GM23338 (cell line): ENCODE measurements around the gene MTHFSD. TPM values are rescaled to one million over a fixed set of nuclear protein-coding genes. Genes with fewer than 3 reads are reported as not detected.

Source experiments
- ATAC-seq: fragments of 200-7000 bp; cut with Tn5 transposase; 3 replicates; pipeline ENCODE4 v1.9.1; 2020
- DNase-seq: peaks from one replicate; pipeline ENCODE4 v3.0.0-alpha.2; 2015; ENCODE audit warnings: low spot score
- H2AFZ ChIP-seq: fragments of 200-600 bp; sonication (generic); 2 replicates; pipeline ENCODE4 v1.8.0; 2016; ENCODE audit warnings: antibody characterized with exemption, mild to moderate bottlenecking, moderate library complexity
- H3F3A ChIP-seq: fragments of 200-600 bp; sonication (generic); replicated peaks from 2 replicates; pipeline ENCODE4 v1.8.0; 2017; ENCODE audit warnings: antibody characterized with exemption, mixed run types, low read depth
- H3K27ac ChIP-seq: fragments of 200-600 bp; sonication (generic); 2 replicates; pipeline ENCODE4 v1.6.1; 2016; ENCODE audit warnings: low read depth
- H3K27me3 ChIP-seq: fragments of 200-600 bp; sonication (generic); 2 replicates; pipeline ENCODE4 v1.8.0; 2016; ENCODE audit warnings: mild to moderate bottlenecking, mixed run types, moderate library complexity; ENCODE audit not compliant: insufficient read depth
- H3K36me3 ChIP-seq: fragments of 200-600 bp; sonication (generic); 2 replicates; pipeline ENCODE4 v1.8.0; 2016; ENCODE audit warnings: mild to moderate bottlenecking; ENCODE audit not compliant: insufficient read depth
- H3K4me1 ChIP-seq: fragments of 200-600 bp; sonication (generic); 2 replicates; pipeline ENCODE4 v1.8.0; 2016; ENCODE audit warnings: mild to moderate bottlenecking, moderate library complexity; ENCODE audit not compliant: insufficient read depth
- H3K4me2 ChIP-seq: fragments of 200-600 bp; sonication (generic); 2 replicates; pipeline ENCODE4 v1.7.1; 2017; ENCODE audit warnings: mixed run types
- H3K4me3 ChIP-seq: fragments of 200-600 bp; sonication (generic); 2 replicates; pipeline ENCODE4 v1.6.1; 2016; ENCODE audit warnings: mixed run types
- H3K79me2 ChIP-seq: fragments of 200-600 bp; sonication (generic); replicated peaks from 2 replicates; pipeline ENCODE4 v1.8.0; 2017; ENCODE audit warnings: mild to moderate bottlenecking; ENCODE audit not compliant: insufficient read depth
- H3K9me2 ChIP-seq: fragments of 200-600 bp; sonication (generic); 2 replicates; pipeline ENCODE4 v1.8.0; 2017; ENCODE audit not compliant: insufficient read depth
- H4K20me1 ChIP-seq: fragments of 200-600 bp; sonication (generic); replicated peaks from 2 replicates; pipeline ENCODE4 v1.8.0; 2017; ENCODE audit warnings: mild to moderate bottlenecking; ENCODE audit not compliant: insufficient read depth
- H3K27ac Mint-ChIP-seq: 2 replicates; pipeline ENCODE4 v1.8.0; 2020; ENCODE audit warnings: inconsistent platforms, mild to moderate bottlenecking, moderate library complexity, mixed read lengths
- H3K27me3 Mint-ChIP-seq: 3 replicates; pipeline ENCODE4 v1.8.0; 2022; ENCODE audit warnings: low read depth, mild to moderate bottlenecking, moderate library complexity, mixed read lengths, inconsistent platforms; ENCODE audit not compliant: insufficient read depth, poor library complexity
- H3K36me3 Mint-ChIP-seq: 3 replicates; pipeline ENCODE4 v1.8.0; 2021; ENCODE audit warnings: low read depth, mild to moderate bottlenecking, inconsistent platforms, moderate library complexity, mixed read lengths
- H3K4me1 Mint-ChIP-seq: 3 replicates; pipeline ENCODE4 v1.8.0; 2020; ENCODE audit warnings: mild to moderate bottlenecking, inconsistent platforms, mixed read lengths
- H3K4me3 Mint-ChIP-seq: 3 replicates; pipeline ENCODE4 v1.8.0; 2021; ENCODE audit warnings: moderate library complexity, mild to moderate bottlenecking, inconsistent platforms, mixed read lengths
- H3K9me3 Mint-ChIP-seq: 3 replicates; pipeline ENCODE4 v1.8.0; 2020; ENCODE audit warnings: moderate library complexity, mild to moderate bottlenecking, inconsistent platforms, mixed read lengths
- CREB1 ChIP-seq: fragments of 250-450 bp; sonication (Bioruptor Pico); IDR thresholded peaks from 2 replicates; pipeline ENCODE4 v1.5.0; 2020; ENCODE audit warnings: low read depth, mild to moderate bottlenecking, moderate library complexity
- CTCF ChIP-seq, 2 experiments: fragments of 200-600 bp in 1 of 2; sonication (generic) in 1 of 2; conservative IDR thresholded peaks; 2 replicates each; pipeline versions ENCODE4 v1.5.1 to v1.6.1; 2016 to 2017; ENCODE audit warnings: antibody characterized with exemption in 2 of 2, low read depth in 2 of 2, mild to moderate bottlenecking in 2 of 2, moderate library complexity in 1 of 2
- ETS1 ChIP-seq: IDR thresholded peaks from 2 replicates; pipeline ENCODE4 v1.6.1; 2016; ENCODE audit warnings: antibody characterized with exemption
- EZH2 ChIP-seq: fragments of 200-600 bp; sonication (generic); IDR thresholded peaks from one replicate; pipeline ENCODE4 v1.8.0; 2017; ENCODE audit warnings: antibody characterized with exemption, mild to moderate bottlenecking, low read depth; ENCODE audit not compliant: unreplicated experiment
- EZH2phosphoT487 ChIP-seq: fragments of 200-600 bp; sonication (generic); IDR thresholded peaks from one replicate; pipeline ENCODE4 v1.8.1; 2018; ENCODE audit warnings: antibody characterized with exemption; ENCODE audit not compliant: unreplicated experiment
- JUNB ChIP-seq: IDR thresholded peaks from one replicate; pipeline ENCODE4 v1.6.1; 2016; ENCODE audit warnings: antibody characterized with exemption; ENCODE audit not compliant: unreplicated experiment
- NANOG ChIP-seq: IDR thresholded peaks from 2 replicates; pipeline ENCODE4 v1.6.1; 2016; ENCODE audit warnings: antibody characterized with exemption, borderline replicate concordance
- POLR2AphosphoS5 ChIP-seq: IDR thresholded peaks from 2 replicates; pipeline ENCODE4 v1.6.1; 2016; ENCODE audit warnings: antibody characterized with exemption, low read depth
- REST ChIP-seq: IDR thresholded peaks from one replicate; pipeline ENCODE4 v1.6.1; 2018; ENCODE audit warnings: antibody characterized with exemption; ENCODE audit not compliant: unreplicated experiment
- STAT1 ChIP-seq: IDR thresholded peaks from one replicate; pipeline ENCODE4 v1.6.1; 2016; ENCODE audit warnings: antibody characterized with exemption; ENCODE audit not compliant: unreplicated experiment
- ZNF114 ChIP-seq: fragments of 250-450 bp; sonication (Bioruptor Pico); IDR thresholded peaks from 2 replicates; pipeline ENCODE4 v1.5.0; 2020; ENCODE audit warnings: mild to moderate bottlenecking, moderate library complexity
- ZNF331 ChIP-seq: fragments of 250-450 bp; sonication (Bioruptor Pico); IDR thresholded peaks from 2 replicates; pipeline ENCODE4 v1.5.0; 2020; ENCODE audit warnings: low read depth, mild to moderate bottlenecking, moderate library complexity
- ZNF462 ChIP-seq: fragments of 250-450 bp; sonication (Bioruptor Pico); IDR thresholded peaks from 2 replicates; pipeline ENCODE4 v1.5.0; 2020; ENCODE audit warnings: mild to moderate bottlenecking, moderate library complexity
- polyA plus RNA-seq: library from polyadenylated mRNA; unstranded; fragments of >200 nt; fragmentation: Nextera tagmentation; extraction: Ambion mirVana; gene quantifications from 2 replicates; pipeline ENCODE4 v1.2.1, GENCODE V29; 2016
- total RNA-seq: library from RNA; depleted of rRNA; stranded (reverse); fragments of >200 nt; shearing (Covaris generic); gene quantifications from 2 replicates; pipeline ENCODE4 v1.2.3, GENCODE V29; 2014

The MTHFSD gene
- total and polyA plus RNA-seq, 2 experiments from 2014 or later: 7.2 to 8.1 TPM

- H3K9me2 ChIP-seq: no peaks in the 10 kb centered on the region
- no peaks in the 10 kb centered on the region for H3K27me3 ChIP-seq
- H3K27ac Mint-ChIP-seq: no peak overlapping the region
- no peaks in the 10 kb centered on the region for H3F3A ChIP-seq
- no peaks in the 10 kb centered on the region for H3K9me3 Mint-ChIP-seq
- H3K27me3 Mint-ChIP-seq: peaks cover 3% of the 10 kb centered on the region
- H4K20me1 ChIP-seq: no peaks in the 10 kb centered on the region
- H2AFZ ChIP-seq: no peak overlapping the region
- no peaks in the 10 kb centered on the region for H3K4me1 Mint-ChIP-seq
- no peaks in the 10 kb centered on the region for H3K4me1 ChIP-seq
- no peak overlapping the region for H3K4me2 ChIP-seq
- H3K36me3 Mint-ChIP-seq: peaks cover 10% of the 10 kb centered on the region; the same call in 2 of the 3 replicates
- ATAC-seq (no peak), DNase-seq (no peak)
- H3K36me3 ChIP-seq: no peaks in the 10 kb centered on the region; the same call in 1 of the 2 replicates
- H3K27ac ChIP-seq: no peak overlapping the region
- TF ChIP-seq CTCF (conservative IDR thresholded peaks at IDR 0.05; ENCODE audit: low read depth in 2 of 2): no peak
- no peak for TF ChIP-seq ZNF331
- TF ChIP-seq REST: no peak
- TF ChIP-seq ZNF462 (CRISPR knock-in tag): no peak
- TF ChIP-seq CREB1 (CRISPR knock-in tag): no peak
- no peak for TF ChIP-seq POLR2AphosphoS5
- no peak for TF ChIP-seq STAT1
- TF ChIP-seq ZNF114 (CRISPR knock-in tag): no peak
- no peak for TF ChIP-seq EZH2
- TF ChIP-seq EZH2phosphoT487: no peak
- no peak for TF ChIP-seq ETS1
- no peak for TF ChIP-seq JUNB
- no peak for TF ChIP-seq NANOG
- H3K4me3 Mint-ChIP-seq: no peak overlapping the region
- no peaks in the 10 kb centered on the region for H3K79me2 ChIP-seq
- H3K4me3 ChIP-seq: no peak overlapping the region
Observed at GRCh38 chr16:86536621-86537020, 18.4 kb downstream of the MTHFSD start.
